Sigmoid colon (tissue), 4 donors: ENCODE measurements around the gene WNT11.

Experiments
- EP300 ChIP-seq, 4 donors: sonication (generic); formaldehyde crosslinking; IDR thresholded peaks; one replicate each; pipeline ENCODE4 v1.6.1; 2017; ENCODE audit warnings: antibody characterized with exemption in 4 of 4
- TF ChIP-seq, protein P1 (sequence below), 4 experiments: fragments of 450-650 bp in 3 of 4; fragments of 200-600 bp in 1 of 4; IDR thresholded peaks; one replicate each; pipeline ENCODE4 v1.5.1; 2016 to 2019; ENCODE audit warnings: antibody characterized with exemption in 4 of 4, mild to moderate bottlenecking in 3 of 4, moderate library complexity in 2 of 4

DNA sequence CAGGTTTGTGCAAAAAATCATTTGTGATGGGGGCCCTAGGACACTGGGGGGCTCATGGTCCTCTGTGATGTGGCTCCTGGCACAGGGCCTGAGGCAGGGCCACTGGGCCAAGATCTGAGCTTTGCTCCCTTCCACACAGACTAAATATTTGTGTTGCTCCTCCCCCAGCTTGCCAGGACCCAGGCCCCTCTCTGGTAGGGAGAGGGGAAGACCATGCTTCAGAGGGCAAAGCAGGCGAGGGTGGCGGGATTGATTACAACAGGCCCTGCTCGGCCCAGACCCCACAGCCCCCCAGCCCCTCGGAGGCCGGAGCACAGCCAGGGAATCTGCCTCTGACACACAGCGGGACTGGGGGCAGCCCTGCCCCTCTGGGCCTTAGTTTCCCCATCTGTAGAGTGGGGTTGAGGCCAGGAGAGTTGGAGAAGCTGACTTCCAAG lies 29.0 kb downstream of the WNT11 start:
- no peak for TF ChIP-seq EP300 (IDR thresholded peaks at IDR 0.05)
- TF ChIP-seq, protein P1, sequence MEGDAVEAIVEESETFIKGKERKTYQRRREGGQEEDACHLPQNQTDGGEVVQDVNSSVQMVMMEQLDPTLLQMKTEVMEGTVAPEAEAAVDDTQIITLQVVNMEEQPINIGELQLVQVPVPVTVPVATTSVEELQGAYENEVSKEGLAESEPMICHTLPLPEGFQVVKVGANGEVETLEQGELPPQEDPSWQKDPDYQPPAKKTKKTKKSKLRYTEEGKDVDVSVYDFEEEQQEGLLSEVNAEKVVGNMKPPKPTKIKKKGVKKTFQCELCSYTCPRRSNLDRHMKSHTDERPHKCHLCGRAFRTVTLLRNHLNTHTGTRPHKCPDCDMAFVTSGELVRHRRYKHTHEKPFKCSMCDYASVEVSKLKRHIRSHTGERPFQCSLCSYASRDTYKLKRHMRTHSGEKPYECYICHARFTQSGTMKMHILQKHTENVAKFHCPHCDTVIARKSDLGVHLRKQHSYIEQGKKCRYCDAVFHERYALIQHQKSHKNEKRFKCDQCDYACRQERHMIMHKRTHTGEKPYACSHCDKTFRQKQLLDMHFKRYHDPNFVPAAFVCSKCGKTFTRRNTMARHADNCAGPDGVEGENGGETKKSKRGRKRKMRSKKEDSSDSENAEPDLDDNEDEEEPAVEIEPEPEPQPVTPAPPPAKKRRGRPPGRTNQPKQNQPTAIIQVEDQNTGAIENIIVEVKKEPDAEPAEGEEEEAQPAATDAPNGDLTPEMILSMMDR (IDR thresholded peaks at IDR 0.05) = no peak
